Kasumi-1 (cell line): ENCODE measurements around the gene RAB5IF.
"Not testable (repeated sequence)": the region's sequence is repeated elsewhere in the genome, so short reads cannot be mapped to it uniquely, and the experiment has no call there.

ENCODE experiments used
- DNase-seq, 2 experiments: peaks; one replicate each; lab custom pipeline; 2025; lab: John Stamatoyannopoulos, UW

The RAB5IF gene

DNA sequence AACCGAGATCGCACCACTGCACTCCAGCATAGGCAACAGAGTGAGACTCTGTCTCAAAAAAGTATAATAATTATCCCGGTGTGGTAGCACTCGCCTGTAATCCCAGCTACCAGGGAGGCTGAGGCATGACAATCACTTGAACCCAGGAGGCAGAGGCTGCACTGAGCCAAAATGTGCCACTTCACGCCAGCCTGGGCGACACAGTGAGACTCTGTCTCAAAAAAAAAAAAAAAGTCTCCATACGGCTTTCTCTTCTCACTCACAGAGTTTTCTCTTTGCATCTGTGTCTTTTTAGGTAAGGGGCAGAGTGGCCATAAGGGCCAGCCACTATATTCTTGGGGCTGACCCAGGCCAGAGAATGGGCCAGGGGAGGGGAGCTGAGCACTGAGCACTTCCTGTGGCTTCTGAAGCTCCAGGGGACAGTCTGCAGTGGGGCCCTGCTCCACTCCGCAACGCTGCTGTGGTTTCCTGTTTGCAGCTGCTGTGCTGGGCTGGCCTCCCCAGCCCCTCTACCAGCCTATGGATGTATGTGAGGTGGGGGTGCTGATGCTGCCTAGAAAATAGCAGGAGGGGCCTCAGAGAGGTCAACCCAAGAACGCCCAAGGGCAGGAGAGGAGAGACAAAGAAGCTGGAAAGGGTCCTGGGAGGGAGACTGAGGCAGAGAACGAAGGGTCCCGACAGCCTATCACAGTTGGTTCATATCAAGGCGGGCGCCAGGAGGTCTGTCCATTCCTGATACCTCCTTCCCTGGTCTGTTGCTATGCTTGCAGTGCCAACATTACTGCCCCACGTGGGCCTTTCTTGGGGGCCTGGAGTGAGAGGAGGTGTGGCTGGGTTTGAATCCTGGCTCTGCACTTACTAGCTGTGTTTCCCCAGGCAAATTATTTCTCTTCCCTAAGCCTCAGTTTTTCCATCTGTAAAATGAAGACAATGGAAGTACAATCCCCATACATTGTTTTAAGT, 24.4 kb downstream of the RAB5IF start:
- DNase-seq: peak; percentile 55 to 73

DNA sequence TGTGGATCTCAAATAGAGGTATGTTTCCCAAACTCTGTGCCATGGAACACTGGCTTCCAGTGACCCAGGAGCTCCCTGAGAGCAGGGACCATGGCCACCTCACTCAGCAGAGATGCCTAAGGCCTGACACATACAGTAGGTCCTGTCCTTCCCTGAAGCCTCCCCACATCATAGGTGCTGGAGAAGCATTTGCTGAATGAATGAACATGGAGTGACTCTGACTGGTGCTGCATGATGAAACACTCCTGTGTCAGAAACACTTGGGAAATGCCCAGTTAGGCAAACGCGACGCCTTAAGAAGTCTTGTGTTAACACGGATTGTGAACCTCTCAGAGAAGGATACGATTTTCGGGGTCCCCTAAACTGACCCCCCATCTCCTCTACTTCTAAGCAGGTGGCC, 26.1 kb downstream of the RAB5IF start:
- no peak for DNase-seq

DNA sequence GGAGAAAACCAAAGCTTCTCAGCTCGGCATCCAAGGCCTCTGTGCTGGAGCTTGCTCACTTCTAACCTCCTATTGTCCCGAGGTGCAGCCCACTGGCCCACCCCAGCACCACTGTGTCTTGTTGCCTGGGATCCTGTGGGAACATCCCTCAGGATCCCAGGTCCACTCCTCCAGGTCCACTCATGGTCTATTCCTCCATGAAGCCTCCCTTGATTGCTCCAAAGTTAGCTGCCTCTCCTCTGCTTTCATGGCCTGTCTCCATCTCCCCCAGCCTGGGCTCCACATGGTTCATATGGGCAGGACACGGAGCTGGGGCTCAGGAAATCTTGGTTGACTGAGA, 26.5 kb downstream of the RAB5IF start:
- no peak for DNase-seq

DNA sequence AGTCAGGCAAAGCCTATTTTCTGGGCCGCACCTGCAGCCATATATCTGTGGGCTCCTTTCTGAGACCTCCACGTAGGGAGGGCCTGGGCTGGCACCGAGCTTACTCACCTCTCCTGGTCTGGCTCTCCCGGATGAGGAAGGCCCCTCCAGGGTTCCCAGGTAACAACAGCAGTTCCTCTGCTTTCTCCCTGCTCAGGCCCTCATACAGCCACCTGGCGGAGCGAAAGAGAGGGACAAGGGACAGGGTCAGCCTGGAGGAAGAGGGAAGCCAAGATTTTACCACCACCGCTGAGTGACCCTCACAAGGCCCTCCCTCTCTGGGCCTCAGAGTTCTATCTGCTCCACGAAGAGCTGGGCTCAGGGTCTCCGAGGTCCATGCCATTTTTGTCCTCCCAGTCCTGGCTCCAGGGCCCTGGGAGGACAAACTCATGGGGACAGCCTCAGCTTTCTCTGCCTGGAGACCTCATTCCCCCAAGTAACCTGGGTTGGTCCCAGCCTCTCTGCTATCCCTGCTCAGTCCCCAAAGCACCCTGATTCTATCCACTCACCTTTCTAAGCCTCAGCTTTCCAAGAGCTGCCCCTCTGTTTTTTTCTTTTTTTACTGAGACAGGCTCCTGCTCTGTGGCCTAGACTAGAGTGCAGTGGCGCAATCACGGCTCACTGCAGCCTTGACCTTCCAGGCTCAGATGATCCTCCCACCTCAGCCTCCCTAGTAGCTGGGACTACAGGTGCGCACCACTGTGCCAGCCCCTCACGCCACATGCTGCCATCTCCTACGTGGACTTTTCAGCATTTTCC, 27.1 kb downstream of the RAB5IF start:
- DNase-seq: no peak

DNA sequence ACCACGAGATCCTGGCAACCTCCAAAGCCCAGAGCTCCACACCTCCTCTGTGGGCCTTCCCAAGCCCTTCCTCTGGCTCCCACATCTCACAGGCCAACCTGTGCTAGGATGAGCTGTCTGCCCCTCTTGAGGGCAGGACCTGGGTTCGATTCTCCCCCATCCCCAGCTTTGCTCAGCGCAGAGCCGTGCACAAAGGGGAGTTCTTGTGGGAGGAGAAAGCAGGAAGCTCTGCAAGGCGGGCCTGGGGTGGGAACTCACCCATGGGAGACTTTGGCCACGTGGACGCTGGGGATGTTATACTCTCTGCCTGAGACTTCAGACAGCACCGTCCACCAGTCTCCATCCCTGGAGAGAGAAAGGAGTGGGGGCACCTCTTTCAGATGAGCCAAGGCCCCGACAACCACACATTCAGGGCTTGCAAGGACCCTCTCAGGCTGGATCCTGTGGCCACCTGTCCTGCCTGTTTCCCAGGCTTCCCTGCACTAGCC, 27.8 kb downstream of the RAB5IF start:
- no peak for DNase-seq

DNA sequence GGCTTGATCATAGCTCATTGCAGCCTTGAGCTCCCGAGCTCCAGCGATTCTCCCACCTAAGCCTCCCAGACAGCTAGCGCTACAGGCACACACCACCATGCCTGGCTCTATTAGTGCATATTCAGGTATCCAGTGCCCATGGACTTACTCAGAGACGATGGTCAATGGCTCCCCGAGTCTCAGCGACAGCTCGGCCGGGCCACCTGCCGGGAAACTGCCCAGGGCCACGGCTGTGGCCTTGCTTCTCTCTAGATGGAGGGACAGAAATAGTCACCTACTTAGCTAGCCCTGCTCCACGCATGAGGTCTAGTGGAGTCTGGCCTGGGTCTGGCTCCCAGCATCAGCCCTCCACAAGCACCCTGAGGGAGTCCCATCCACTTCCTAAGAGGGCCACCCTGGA, 28.8 kb downstream of the RAB5IF start:
- no peak for DNase-seq

DNA sequence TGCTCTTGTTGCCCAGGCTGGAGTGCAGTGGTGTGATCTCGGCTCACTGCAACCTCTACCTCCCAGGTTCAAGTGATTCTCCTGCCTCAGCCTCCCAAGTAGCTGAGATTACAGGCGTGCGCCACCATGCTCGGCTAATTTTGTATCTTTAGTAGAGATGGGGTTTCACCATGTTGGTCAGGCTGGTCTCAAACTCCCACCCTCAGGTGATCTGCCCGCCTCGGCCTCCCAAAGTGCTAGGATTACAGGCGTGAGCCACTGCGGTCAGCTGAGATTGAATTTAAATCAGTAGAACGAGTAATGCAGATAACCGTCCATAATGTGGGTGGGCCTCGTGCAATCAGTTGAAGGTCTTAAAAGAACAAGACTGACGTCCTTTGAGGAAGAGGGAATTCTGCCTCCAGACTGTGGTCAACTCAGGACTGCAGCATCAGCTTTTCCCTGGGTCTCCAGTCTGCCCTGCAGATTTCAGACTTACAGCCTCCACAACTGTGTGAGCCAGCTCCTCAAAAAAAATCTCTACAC, 33.4 kb downstream of the RAB5IF start:
- not testable (repeated sequence) for DNase-seq

DNA sequence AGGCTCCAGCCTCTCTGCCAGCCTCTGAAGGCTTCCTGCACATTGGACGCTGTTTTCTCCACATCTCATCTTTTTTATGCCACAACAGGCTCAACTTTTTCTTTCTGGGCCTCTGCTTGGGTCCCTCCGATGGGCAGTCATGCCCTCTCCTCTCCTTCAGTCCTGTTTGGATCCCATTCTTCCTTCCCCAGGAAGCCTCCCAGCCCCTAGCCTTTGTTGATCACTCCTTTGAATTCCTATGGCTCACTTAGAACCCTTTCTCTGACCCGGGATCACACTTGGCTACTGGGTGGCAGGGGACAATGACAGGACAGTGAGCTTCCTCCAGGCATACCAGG, 35.9 kb downstream of the RAB5IF start:
- no peak for DNase-seq

DNA sequence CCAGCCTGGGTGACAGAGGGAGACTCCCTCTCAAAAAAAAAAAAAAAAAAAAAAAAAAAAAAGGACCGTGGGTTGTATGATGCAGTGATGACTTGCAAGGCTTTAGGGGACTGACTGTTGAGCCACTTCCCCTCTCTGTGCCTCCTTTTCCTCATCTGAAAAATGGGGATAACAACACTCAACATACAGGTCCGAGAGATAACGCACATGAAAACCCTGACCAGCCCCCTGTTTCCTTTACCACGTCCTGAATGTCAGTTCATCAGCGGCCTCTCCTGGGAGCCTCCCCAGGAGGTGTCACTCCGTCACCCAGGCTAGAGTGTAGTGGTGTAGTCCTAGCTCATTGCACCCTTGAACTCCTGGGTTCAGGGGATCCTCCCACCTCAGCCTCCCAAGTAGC, 36.6 kb downstream of the RAB5IF start:
- no peak for DNase-seq

DNA sequence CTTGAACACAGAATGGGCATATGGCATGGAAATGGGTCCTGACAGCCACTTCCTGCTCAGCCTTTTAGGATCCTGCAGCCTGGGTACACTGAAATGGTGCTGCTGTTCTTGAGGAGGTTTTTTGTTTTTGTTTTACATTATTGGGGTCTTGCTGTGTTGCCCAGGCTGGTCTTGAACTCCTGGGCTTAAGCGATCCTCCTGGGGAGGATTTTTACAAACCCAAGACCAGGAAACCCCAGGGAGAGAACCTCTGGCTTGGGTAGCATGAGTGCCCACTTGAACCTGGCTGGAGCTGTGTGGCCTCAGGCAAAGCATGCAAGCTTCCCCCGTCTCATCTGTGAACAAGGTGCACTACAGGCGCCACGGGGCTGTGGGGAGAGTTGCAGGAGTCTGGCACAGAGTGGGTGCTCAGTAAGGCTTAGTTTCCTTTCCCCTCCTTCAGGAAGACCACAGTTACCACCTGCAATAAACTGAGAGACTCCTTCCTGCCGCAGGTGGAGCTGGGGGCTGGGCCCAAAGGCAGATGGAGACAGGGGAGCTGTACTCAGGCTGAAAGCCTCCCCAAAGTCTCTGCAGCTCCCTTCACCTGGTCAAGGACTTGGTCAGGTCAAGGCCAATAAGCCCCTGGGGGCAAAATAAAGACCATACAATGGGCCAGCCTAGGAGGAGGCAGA, 38.6 kb downstream of the RAB5IF start:
- DNase-seq: no peak

DNA sequence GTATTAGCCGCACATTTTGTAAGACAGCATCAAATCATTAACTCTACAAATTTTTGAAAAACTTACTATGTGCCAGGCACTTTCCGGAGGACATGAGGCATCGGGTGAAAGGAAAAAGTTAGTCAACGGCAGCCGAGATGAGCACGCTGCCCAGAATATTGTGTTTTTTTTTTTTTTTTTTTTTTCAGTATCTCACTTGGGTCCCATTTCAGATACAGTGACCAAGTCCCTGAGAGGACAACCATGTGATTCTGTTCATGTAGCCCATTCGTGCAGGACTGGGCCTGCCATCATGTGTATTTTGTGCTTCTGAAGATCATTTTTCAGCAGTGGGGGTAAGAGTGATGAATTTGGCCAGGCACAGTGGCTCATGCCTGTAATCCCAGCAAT, 39.1 kb downstream of the RAB5IF start:
- DNase-seq: no peak

DNA sequence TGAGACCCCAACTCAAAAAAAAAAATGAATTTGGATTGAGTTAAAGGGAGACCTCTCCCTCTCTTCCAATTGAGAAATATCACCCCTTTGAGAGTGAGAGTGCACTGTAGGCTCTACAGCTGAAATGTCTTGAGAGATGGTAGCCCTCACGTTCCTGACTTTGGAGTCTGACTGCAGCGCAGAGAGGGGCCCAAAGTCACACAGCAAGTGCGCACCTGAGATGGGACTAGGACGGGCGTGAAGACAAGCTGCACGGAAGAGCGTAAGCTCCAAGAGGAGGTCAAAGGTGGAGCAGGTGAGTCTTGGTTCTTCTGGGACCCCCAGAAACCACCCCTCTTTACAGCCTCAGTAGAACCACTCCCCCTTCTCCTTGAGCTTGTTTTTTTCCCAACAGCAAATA, 39.8 kb downstream of the RAB5IF start:
- no peak for DNase-seq

DNA sequence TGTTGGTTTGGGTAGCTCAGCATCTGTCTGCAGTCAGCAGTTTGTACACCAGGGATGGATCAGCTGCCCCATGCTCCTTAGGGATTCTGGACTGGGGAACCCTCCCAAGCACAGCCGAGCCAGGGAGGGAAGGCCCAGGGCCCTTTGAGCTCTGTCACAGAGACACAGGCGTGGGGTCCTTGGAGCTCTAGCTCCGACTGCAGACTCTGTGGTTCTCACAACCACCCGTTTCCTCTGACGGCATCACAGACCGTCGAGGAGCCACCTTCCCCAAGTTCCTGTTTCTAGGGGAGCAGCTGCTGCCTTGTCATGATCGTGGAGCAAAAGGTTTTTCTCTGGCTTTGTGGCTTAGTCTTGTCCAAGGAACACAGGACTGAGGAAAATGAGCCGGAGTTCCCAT, 40.4 kb downstream of the RAB5IF start, which contains the start of gene SLA2:
SLA2 (minus strand) TSS at position 199 of the 400 bp plus-strand sequence. CDS start 4,861 bp downstream, outside the sequence.
- peak; percentile 95 to 96 for DNase-seq

DNA sequence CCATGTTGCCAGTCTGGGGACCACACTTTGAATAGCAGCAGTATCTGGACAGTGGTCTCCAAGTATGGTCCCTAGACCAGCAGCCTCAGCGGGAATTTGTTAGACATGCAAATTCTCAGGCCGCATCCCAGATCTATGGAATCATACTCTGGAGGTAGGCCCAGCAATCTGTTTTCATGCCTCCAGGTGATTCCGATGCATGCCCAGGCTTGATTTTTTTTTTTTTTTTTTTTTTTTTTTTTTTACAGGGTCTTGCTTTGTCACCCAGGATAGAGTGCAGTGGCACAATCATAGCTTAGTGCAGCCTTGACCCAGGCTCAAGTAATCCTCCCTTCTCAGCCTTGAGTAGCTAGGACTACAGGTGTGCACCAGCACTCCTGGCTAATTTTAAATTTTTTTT, 41.1 kb downstream of the RAB5IF start:
- no peak for DNase-seq

DNA sequence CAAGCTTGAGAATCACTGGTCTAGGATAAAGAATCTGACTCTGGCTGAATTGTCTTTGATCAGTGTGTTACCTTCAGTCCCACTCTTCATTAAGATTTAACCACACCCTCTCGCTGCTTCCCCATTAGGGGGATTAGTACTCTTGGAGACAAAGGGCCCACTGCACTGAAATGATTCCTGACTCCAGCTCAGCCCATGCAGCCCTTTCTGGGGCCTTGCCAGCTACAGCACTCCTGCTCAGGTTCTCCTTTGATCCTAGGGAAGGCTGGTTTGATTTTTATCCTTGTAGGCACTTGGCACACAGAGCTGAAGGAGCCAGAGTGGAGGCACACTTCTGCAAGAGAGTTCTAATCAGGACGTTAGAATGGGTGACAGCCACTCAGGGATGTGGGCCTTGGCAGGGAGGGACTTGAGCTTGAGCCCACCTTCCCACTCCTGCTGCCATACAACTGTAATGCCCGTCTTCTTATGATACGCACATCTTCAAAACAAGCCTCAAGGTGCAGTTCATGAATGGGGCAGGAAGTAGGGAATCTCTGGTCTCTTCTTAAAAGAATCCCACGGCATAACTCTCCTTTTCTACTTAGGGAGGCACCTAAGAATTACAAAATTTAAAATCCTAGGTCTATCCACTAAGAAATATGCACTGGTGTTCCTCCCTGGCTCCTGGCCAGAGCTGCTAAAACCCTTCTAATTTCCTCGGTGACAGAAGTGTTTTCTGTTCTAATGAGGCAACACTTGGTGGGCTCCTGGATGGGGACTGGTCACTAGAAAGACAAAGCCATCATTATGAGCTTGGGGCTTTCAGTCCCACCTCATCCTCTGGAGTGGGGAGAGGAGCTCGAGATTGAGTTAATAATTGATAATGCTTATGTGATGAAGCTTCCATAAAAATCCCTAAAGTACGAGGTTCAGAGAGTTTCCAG, 41.9 kb downstream of the RAB5IF start:
- DNase-seq: no peak

DNA sequence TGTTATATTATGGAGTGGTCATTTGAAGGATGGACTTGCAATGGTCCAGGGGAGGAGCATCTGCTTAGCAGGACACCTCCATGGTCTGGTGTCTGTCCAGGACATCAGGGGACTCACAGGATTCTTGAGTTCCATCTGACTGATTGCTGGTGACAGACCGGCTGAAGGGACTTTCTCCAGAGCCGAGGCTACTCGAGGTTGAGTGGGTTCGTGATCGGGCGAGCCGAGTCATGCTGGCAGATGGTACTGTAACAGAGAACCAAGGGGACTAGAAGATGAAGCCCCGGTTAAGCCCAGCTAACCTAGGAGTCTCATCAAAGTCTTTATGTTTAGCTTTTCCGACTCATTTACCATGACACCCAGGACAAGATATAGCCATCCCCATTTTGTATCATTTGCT, 47.9 kb downstream of the RAB5IF start:
- no peak for DNase-seq

DNA sequence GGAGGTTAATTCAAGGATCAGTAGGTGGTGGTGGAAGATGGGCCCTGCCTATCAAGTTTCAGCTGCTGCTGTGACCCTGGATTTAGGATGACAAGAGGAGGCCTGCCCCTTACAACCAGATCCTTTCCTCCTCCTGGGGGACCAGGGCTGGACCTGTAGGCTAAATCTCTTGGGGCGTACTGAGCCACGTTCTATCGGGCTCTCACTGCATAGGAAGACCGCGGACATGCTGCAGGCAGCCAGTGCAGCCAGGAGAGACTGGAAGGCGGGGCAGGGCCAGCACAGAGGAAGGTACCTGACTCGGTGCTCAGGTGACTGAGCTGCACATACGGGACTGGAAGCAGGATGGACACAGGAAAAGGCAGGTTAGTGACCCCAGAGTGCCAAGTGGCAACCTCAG, 48.9 kb downstream of the RAB5IF start:
- no peak for DNase-seq

DNA sequence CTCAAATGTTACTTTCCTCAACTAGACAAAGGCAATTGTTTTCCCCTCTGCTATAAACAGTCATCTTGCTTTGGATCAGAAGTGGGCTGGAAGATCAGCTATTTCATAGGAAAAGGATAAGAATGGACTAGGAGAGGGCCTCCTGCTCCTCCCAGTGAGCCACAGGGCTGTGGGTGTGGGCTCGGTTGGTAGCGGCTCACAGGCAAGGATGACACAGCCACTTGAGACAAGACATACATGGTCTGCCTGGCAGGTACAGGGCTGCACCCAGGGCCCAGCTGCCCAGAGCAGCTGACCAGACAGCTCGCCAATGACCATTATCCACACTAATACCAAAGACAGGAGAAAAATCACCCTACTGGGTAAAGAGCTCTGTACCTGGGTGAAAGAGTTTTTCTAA, 49.4 kb downstream of the RAB5IF start:
- no peak for DNase-seq

DNA sequence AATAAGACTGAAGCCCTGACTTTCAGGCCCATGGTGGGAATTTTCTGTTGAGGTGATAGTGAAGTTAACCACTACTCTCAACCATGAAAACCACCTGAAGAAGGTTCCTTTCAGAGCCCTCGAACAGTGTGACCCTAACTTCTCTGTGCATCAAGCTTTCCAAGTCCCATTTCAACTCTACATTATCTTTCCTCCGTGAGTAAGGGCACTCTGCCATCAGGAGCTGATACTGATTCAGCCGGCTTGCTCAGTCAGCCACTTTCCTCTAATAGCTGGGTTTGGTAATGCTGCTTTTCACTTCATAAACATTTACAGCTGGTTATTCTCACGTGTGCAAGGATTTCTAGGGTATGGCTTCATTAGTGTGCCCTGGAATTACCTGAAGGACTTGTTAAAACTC, 51.2 kb downstream of the RAB5IF start:
- DNase-seq: no peak

DNA sequence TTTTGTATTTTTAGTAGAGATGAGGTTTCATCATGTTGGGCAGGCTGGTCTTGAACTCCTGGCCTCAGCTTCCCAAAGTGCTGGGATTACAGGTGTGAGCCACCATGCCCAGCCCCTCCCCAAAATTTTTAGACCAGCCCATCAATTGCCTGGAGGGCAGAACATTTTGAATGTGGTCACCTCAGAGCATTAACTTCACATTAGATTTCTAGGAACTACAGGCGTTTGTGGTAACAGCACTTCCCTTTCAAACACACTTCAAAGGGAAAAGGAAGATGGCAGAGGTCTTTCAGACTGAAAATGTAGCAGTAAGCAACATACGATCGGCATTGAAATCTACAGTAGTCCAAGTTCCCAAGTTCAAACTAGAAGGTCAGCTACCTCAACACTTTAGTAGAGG, 52.7 kb downstream of the RAB5IF start:
- peak; percentile 68 to 69 for DNase-seq
